AG09319 (cell line): Measurements from ENCODE around the gene KRT7.

Experiments used
- DNase-seq: peaks from one replicate; pipeline ENCODE4 v3.0.0-alpha.2; 2010; ENCODE audit warnings: low read depth; ENCODE audit errors: extremely low read depth
- TF ChIP-seq, protein P1 (sequence below): IDR thresholded peaks from 2 replicates; pipeline ENCODE4 v1.5.1; 2011; ENCODE audit warnings: low read depth, mild to moderate bottlenecking, inconsistent platforms, low read length, moderate library complexity

KRT7 gene

DNA sequence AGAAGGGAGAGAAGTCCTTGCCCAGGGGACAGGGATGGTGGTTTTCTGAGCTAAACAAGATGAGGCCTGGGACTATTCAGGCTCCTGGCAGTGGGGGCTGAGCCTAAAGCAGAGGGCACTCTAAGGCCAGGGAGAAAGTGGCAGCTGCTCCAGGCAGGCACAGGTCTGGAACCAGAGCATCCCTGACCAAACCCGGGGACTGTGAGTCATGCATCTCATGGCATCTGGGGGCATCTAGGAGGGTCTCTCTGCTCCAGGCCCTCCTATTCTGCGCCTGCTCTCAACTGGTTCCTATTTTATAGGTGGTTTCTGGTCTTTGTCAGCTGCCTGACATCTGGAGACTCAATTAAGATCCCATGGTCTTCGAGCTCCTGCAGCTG lies 11.6 kb downstream of the KRT7 start:
- TF ChIP-seq, protein P1, sequence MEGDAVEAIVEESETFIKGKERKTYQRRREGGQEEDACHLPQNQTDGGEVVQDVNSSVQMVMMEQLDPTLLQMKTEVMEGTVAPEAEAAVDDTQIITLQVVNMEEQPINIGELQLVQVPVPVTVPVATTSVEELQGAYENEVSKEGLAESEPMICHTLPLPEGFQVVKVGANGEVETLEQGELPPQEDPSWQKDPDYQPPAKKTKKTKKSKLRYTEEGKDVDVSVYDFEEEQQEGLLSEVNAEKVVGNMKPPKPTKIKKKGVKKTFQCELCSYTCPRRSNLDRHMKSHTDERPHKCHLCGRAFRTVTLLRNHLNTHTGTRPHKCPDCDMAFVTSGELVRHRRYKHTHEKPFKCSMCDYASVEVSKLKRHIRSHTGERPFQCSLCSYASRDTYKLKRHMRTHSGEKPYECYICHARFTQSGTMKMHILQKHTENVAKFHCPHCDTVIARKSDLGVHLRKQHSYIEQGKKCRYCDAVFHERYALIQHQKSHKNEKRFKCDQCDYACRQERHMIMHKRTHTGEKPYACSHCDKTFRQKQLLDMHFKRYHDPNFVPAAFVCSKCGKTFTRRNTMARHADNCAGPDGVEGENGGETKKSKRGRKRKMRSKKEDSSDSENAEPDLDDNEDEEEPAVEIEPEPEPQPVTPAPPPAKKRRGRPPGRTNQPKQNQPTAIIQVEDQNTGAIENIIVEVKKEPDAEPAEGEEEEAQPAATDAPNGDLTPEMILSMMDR = no peak
- DNase-seq = no peak

DNA sequence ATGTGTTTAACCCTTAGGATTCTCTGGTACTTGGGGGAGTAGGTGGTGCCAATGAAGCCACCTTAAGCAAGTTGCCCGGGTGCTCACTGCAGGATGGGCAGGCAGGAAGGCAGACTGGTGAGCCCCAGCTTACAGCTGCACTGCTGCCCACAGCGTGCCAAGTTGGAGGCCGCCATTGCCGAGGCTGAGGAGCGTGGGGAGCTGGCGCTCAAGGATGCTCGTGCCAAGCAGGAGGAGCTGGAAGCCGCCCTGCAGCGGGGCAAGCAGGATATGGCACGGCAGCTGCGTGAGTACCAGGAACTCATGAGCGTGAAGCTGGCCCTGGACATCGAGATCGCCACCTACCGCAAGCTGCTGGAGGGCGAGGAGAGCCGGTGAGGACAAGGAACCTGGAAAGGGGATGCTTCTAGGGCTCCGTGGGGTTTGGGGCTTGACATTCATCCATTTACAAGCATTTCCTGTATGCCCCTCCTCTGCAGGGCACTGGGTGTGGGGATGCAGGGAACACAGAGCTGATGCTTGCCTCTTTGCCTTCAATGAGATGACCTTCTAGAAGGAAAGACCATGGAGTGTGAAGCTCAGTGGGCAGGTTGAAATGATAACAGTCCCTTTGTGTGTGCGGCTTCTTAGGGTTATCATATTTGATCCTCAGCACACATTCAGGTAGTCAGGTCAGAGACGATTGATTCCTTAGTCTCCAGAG lies 12.4 kb downstream of the KRT7 start:
- TF ChIP-seq, protein P1 = no peak
- DNase-seq = no peak

DNA sequence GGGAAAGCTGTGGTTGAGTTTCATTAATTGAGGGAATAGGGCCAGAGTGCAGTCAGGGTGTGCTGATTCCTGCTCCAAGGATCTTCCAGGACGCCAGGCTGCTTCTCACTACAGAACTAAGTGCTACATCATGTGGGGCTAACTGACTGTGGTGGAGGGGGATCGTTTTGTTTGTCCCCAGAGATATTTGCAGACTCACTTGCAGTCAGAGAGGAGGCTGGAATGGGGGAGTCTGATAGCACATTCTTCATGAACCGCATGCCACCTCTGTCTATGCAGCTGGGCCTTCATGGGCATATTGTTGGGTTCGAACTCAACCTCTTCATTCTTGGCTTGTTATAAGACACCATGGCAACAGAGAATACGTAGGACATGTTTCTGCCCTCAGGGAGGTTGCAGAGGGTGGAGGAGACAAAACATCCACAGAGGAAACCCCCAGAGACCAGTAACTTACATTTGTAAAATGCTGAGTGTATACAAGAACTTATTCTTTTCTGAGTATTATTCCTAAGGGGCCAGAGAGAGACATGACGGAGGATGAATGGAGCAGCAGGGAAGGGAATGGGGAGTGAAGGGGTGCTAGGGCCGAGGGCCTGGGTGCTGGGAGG lies 13.0 kb downstream of the KRT7 start:
- TF ChIP-seq, protein P1 = no peak
- no peak for DNase-seq

DNA sequence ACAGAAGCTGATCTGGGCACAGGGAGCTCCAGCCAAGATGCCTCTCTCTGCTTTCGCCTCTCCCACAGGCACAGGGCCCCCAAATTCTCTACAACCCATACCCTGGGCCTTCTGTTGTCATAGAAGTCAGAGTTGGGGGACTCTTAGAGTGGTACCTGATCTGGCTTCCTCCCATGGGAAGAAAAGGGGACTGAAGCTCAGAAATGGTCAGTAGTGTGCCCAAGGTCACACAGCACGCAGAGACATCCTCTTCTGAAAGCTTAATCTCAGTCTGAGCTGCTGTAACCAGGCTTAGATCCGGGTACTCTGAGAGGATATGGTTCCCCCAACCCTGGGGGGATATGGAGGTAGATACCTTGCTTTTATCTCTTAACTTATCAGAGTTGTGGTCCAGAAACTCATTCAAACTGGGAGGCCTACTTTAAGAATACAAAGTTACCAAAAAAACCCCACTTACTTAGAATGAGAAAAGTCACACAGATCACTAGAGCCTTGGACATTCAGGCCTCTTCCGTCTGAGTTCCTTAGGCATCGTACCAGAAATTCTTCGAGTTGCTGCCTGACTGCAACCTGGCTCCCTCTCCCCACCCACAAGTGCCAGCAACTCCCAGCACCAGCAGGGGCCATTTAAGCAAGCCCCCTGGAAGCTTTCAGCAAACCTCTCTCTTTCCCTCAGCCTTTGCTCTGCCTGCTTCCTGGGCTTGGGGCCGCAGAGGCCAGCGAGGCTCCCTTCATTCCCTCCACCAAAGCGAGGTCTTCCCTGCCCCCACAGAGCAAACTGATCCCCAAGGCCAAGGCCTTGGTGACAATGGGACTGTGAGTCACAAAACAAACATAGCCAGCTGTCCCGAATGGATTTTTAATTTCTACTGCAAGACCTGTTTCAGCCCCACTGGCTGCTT lies 13.9 kb downstream of the KRT7 start:
- TF ChIP-seq, protein P1 = no peak
- DNase-seq = no peak

DNA sequence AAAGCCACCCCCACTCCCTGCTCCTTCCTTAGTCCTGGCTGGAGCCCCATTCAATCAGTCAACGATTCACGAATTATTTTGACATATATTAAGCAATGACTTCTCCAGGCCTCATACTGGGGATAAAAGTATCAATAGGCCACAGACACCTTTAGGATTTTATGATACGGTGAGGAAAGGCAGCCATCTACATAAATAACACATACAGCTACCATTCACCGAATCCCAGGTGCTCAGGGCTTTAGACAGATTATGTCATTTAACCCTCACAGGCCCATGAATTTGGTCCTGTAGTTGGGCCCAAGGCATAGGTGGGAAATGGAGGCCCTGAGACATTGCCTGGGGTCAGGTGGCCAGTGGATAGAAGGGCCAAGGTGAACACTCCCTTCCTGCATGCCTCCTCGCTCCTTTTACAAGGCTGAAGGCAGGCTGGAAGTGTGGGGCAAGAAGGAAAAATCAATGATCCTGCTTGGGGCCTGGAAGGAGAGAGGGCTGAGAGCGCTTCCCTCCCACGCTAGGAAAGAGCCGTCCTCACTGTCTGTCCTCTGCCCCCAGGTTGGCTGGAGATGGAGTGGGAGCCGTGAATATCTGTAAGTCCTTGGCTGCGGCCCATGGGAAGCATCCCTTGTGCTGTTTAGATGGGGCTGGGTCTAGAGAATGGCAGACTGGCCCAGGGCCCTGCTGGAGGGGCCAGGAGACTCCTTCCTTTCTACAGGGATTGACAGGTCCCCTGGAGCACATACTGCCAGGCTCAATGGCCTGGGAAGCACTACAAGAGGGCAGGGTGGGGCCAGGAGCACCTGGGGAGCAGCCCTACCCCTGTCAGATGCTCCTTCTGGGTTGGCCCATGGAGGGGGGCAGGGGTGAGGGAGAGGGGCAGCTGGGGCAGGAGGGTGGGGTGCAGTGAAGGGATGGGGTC lies 14.8 kb downstream of the KRT7 start:
- TF ChIP-seq, protein P1 = no peak
- DNase-seq = no peak

DNA sequence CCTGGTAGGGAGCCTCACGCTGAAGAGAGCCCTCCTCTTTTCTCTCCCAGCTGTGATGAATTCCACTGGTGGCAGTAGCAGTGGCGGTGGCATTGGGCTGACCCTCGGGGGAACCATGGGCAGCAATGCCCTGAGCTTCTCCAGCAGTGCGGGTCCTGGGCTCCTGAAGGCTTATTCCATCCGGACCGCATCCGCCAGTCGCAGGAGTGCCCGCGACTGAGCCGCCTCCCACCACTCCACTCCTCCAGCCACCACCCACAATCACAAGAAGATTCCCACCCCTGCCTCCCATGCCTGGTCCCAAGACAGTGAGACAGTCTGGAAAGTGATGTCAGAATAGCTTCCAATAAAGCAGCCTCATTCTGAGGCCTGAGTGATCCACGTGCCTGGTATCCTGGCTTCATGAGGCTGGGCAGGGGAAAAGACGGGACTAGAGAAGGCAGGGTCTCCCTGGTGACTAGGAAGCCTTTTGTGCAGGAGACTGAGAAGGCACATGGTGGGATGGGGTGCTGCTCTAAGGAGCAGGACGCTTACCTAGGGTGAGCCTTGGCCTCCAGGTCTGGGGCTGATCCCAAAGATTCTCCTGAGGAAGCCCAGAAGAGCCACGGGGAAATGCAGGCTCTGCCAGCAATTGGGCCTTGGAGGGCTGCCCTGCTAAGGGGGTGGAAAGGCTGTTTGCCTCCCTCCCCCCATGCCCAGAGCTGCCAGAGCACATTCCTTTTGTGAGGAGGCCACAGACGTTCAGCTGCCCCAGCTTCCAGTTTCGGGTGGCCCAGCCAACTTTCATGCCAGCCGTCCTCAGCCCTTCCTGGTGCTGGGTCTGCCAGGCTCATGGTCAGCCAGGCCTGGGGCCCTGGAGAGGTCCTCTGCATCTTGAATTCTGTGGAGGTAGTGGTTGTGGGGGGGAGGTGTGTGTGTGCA lies 15.8 kb downstream of the KRT7 start:
- TF ChIP-seq, protein P1 = no peak
- DNase-seq = no peak
